ENCODE measurements around the gene TRIM26. TPM values are rescaled to one million over a fixed set of nuclear protein-coding genes. Genes with fewer than 3 reads are reported as not detected.

Gene TRIM26
- total and polyA plus RNA-seq, 2 of the 8 experiments (the other 6 are each of a cell fraction or from before 2014, with no cell fraction given) = 21.5 to 32.3 TPM

GRCh38 chr6:30149858-30150550, 63.2 kb downstream of the TRIM26 start:
- Histone ChIP-seq H3K56ac (replicated peaks; ENCODE audit: insufficient read length, low read depth, low read length) (no peak overlapping the region), H3K79me2 (ENCODE audit: control insufficient read depth in 1 of 2, insufficient read depth in 2 of 2, low read length in 2 of 2) (no peaks in the 10 kb centered on the region), H3K14ac (ENCODE audit: insufficient read length) (no peak overlapping the region), H4K8ac (ENCODE audit: extremely low read depth, insufficient read depth, low read length) (no peak overlapping the region), H3K27ac (ENCODE audit: low read depth, low read length) (no peak overlapping the region), H3K36me3 (ENCODE audit: control insufficient read depth in 2 of 4, insufficient read depth in 4 of 4, low read length in 3 of 4) (no peaks in the 10 kb centered on the region), H4K20me1 (replicated peaks in 1 of 2; ENCODE audit: control insufficient read depth in 1 of 2, insufficient read depth in 2 of 2, low read length in 2 of 2) (no peaks in the 10 kb centered on the region), H4K5ac (ENCODE audit: insufficient read length, low read depth, low read length) (no peak overlapping the region), H2BK120ac (replicated peaks; ENCODE audit: low read depth, low read length) (no peak overlapping the region), H3K9me3 (ENCODE audit: insufficient read depth in 2 of 2, low read depth in 1 of 2, low read length in 1 of 2) (no peaks in the 10 kb centered on the region), H3K9ac (replicated peaks in 1 of 4; ENCODE audit: extremely low read depth in 1 of 4, low read depth in 3 of 4, low read length in 3 of 4) (no peak overlapping the region), H3K23me2 (ENCODE audit: low read depth, low read length) (peaks cover 2% of the 10 kb centered on the region; the same call in 1 of the 2 replicates), H2BK12ac (ENCODE audit: low read depth, low read length) (no peak overlapping the region), H2BK15ac (ENCODE audit: low read length) (peak overlapping the region; percentile 81; the same call in 1 of the 2 replicates), H2AK5ac (ENCODE audit: low read depth, low read length) (no peak overlapping the region), H3K4me2 (ENCODE audit: insufficient read depth in 1 of 2, low read depth in 2 of 2, low read length in 2 of 2) (no peak overlapping the region), H3K18ac (ENCODE audit: extremely low read depth, low read length) (no peak overlapping the region), H2BK5ac (ENCODE audit: low read depth, low read length) (no peak overlapping the region), H3K79me1 (ENCODE audit: low read depth, low read length) (no peaks in the 10 kb centered on the region), H3K4me1 (replicated peaks in 1 of 4; ENCODE audit: control insufficient read depth in 3 of 4, insufficient read depth in 4 of 4, low read length in 3 of 4) (peaks cover 0 to 4% (median 0%) of the 10 kb centered on the region in 4 experiments; a peak in 2 of 7 replicates), H3K27me3 (replicated peaks in 1 of 4; ENCODE audit: control insufficient read depth in 3 of 4, extremely low read depth in 1 of 4, insufficient read depth in 3 of 4, low read length in 3 of 4) (peaks cover 0 to 2% (median 0%) of the 10 kb centered on the region in 4 experiments; a peak in 3 of 7 replicates), H2BK20ac (ENCODE audit: low read length) (no peak overlapping the region), H2AFZ (ENCODE audit: low read length) (no peak overlapping the region), H4K91ac (replicated peaks; ENCODE audit: insufficient read length, low read length) (no peak overlapping the region), H3K23ac (ENCODE audit: insufficient read length) (no peak overlapping the region), H3K4ac (replicated peaks; ENCODE audit: insufficient read length, low read depth, low read length) (no peak overlapping the region), H3K4me3 (ENCODE audit: extremely low read depth in 1 of 4, insufficient read depth in 2 of 4, low read depth in 3 of 4, low read length in 4 of 4) (no peak overlapping the region)
- WGBS, 2 experiments (ENCODE audit: extremely low coverage in 1 of 2, insufficient coverage in 1 of 2, insufficient read length in 1 of 2, insufficient replicate concordance in 2 of 2, low coverage in 1 of 2, low lambda C conversion rate in 2 of 2, missing lambda C conversion rate in 1 of 2) = 83% methylated on average over 7 of the region's 7 CpGs; no CpG with 5 or more reads in 1 of the 2 experiments
- ChIA-PET POLR2A (ENCODE audit: partially characterized antibody) (no interaction called here), CTCF (ENCODE audit: partially characterized antibody) (interaction anchor here (6.9 kb wide), 1 partner anchor 18 kb away, joined by 50 read pairs; no protein-coding TSS in a partner anchor)
- FAIRE-seq (no peak), DNase-seq (ENCODE audit: low read depth in 1 of 2, low spot score in 2 of 2) (no peak)
- TF ChIP-seq POU5F1 (IDR thresholded peaks at IDR 0.05; ENCODE audit: low read depth, low read length) = no peak
- no peak for TF ChIP-seq SRF (IDR thresholded peaks at IDR 0.05; ENCODE audit: low read depth, low read length)
- no peak for TF ChIP-seq SP4 (IDR thresholded peaks at IDR 0.05; ENCODE audit: low read length)
- TF ChIP-seq POLR2A (IDR thresholded peaks at IDR 0.05; ENCODE audit: control extremely low read depth in 1 of 2, low read depth in 2 of 2, low read length in 2 of 2) = no peak
- no peak for TF ChIP-seq CTCF (IDR thresholded peaks at IDR 0.05; ENCODE audit: control extremely low read depth in 1 of 3, insufficient read depth in 1 of 3, low read depth in 1 of 3, low read length in 3 of 3)
- no peak for TF ChIP-seq CTBP2 (IDR thresholded peaks at IDR 0.05; ENCODE audit: borderline replicate concordance, insufficient read depth, insufficient read length, low read length)
- no peak for TF ChIP-seq CHD2 (IDR thresholded peaks at IDR 0.05; ENCODE audit: low read length)
- TF ChIP-seq BCL11A (IDR thresholded peaks at IDR 0.05; ENCODE audit: low read depth in 2 of 2, low read length in 2 of 2) = no peak
- no peak for TF ChIP-seq CBX8 (IDR thresholded peaks at IDR 0.05; ENCODE audit: borderline replicate concordance, low read depth, low read length)
- no peak for TF ChIP-seq EGR1 (IDR thresholded peaks at IDR 0.05; ENCODE audit: borderline replicate concordance, low read depth, low read length)
- no peak for TF ChIP-seq ASH2L (IDR thresholded peaks at IDR 0.05; ENCODE audit: low read length)
